ENCODE results near the gene KIRREL2. TPM values are rescaled to one million over a fixed set of nuclear protein-coding genes. Genes with fewer than 3 reads are reported as not detected.
A peak's percentile ranks its signal among the peaks of the same experiment; 100 is the strongest.

Gene KIRREL2
- total and polyA plus RNA-seq, 2 donors (not counting 1 experiment from before 2014, with no cell fraction given), result not detected

- Mint-ChIP-seq H3K9me3 (ENCODE audit: insufficient read depth) (peaks cover 4% of the 10 kb centered on the region), H3K27ac (no peak overlapping the region), H3K4me1 (peaks cover 19% of the 10 kb centered on the region), H3K4me3 (peak overlapping the region; percentile 60), H3K27me3 (peaks cover 61% of the 10 kb centered on the region)
- no peak overlapping the region for H3K9ac ChIP-seq (ENCODE audit: low read length)
- ChIA-PET CTCF (no interaction called here), POLR2A (no interaction called here)
- peak overlapping the region; percentile 70 for H3K4me2 ChIP-seq (replicated peaks; ENCODE audit: low read depth, low read length, poor library complexity, severe bottlenecking)
- no peak overlapping the region for H2AFZ ChIP-seq (ENCODE audit: insufficient read depth, low read depth, low read length, poor library complexity, severe bottlenecking)
- H3K27ac ChIP-seq (ENCODE audit: low read length in 2 of 2), result no peak overlapping the region
- WGBS (ENCODE audit: insufficient coverage), result 4% methylated on average over 25 of the region's 26 CpGs
- H3K36me3 ChIP-seq (replicated peaks in 1 of 2; ENCODE audit: control extremely low read depth in 1 of 2, control insufficient read depth in 1 of 2, extremely low read depth in 1 of 2, insufficient read depth in 2 of 2, low read length in 1 of 2), result no peaks in the 10 kb centered on the region
- H3K79me2 ChIP-seq (ENCODE audit: control insufficient read depth, insufficient read depth, low read length), result no peaks in the 10 kb centered on the region
- intact Hi-C loops (cut with micrococcal nuclease), result no loop called here
- no peaks in the 10 kb centered on the region for H4K20me1 ChIP-seq (ENCODE audit: control insufficient read depth, insufficient read depth, low read length, poor library complexity, severe bottlenecking)
- TF ChIP-seq CTCF (IDR thresholded peaks at IDR 0.05) (no peak), EZH2 (IDR thresholded peaks at IDR 0.05; ENCODE audit: borderline replicate concordance, insufficient read depth, low read depth, low read length, poor library complexity, severe bottlenecking) (no peak)
- peak overlapping the region in 2 of 5 experiments; percentile 23 to 36 for H3K4me3 ChIP-seq (ENCODE audit: control extremely low read depth in 1 of 5, extremely low read depth in 1 of 5, insufficient read depth in 1 of 5, low read depth in 2 of 5, low read length in 4 of 5)
- H3K9me3 ChIP-seq (ENCODE audit: control extremely low read depth in 1 of 3, control insufficient read depth in 2 of 3, insufficient read depth in 1 of 3, low read length in 2 of 3), result peaks cover 0 to 34% (median 0%) of the 10 kb centered on the region in 3 donors
- H3K4me1 ChIP-seq (ENCODE audit: control insufficient read depth in 2 of 2, insufficient read depth in 2 of 2, low read length in 2 of 2), result peaks cover 15 to 32% of the 10 kb centered on the region in 2 donors
- DNase-seq (no peak), ATAC-seq (ENCODE audit: low read depth) (peak; percentile 24)
- H3K27me3 ChIP-seq (replicated peaks in 1 of 4; ENCODE audit: control extremely low read depth in 1 of 4, control insufficient read depth in 3 of 4, insufficient read depth in 4 of 4, low read length in 3 of 4), result peaks cover 0 to 68% (median 33%) of the 10 kb centered on the region in 4 experiments
Observed at GRCh38 chr19:35846038-35846668, 10.6 kb upstream of the KIRREL2 start.

GRCh38 chr19:35847911-35848310 is 8.8 kb upstream of the KIRREL2 start:
- Histone ChIP-seq H3K4me1 (ENCODE audit: control insufficient read depth in 2 of 2, insufficient read depth in 2 of 2, low read length in 2 of 2) (peaks cover 15 to 31% of the 10 kb centered on the region in 2 donors), H3K27me3 (replicated peaks in 1 of 4; ENCODE audit: control extremely low read depth in 1 of 4, control insufficient read depth in 3 of 4, insufficient read depth in 4 of 4, low read length in 3 of 4) (peaks cover 0 to 69% (median 31%) of the 10 kb centered on the region in 4 experiments), H4K20me1 (ENCODE audit: control insufficient read depth, insufficient read depth, low read length, poor library complexity, severe bottlenecking) (no peaks in the 10 kb centered on the region), H2AFZ (ENCODE audit: insufficient read depth, low read depth, low read length, poor library complexity, severe bottlenecking) (no peak overlapping the region), H3K9ac (ENCODE audit: low read length) (no peak overlapping the region), H3K27ac (ENCODE audit: low read length in 2 of 2) (no peak overlapping the region), H3K79me2 (ENCODE audit: control insufficient read depth, insufficient read depth, low read length) (no peaks in the 10 kb centered on the region), H3K4me2 (replicated peaks; ENCODE audit: low read depth, low read length, poor library complexity, severe bottlenecking) (no peak overlapping the region), H3K9me3 (ENCODE audit: control extremely low read depth in 1 of 3, control insufficient read depth in 2 of 3, insufficient read depth in 1 of 3, low read length in 2 of 3) (peaks cover 0 to 29% (median 0%) of the 10 kb centered on the region in 3 donors), H3K36me3 (replicated peaks in 1 of 2; ENCODE audit: control extremely low read depth in 1 of 2, control insufficient read depth in 1 of 2, extremely low read depth in 1 of 2, insufficient read depth in 2 of 2, low read length in 1 of 2) (no peaks in the 10 kb centered on the region), H3K4me3 (ENCODE audit: control extremely low read depth in 1 of 5, extremely low read depth in 1 of 5, insufficient read depth in 1 of 5, low read depth in 2 of 5, low read length in 4 of 5) (no peak overlapping the region)
- no peaks in the 10 kb centered on the region for H3K9me3 Mint-ChIP-seq (ENCODE audit: insufficient read depth)
- H3K4me3 Mint-ChIP-seq, result no peak overlapping the region
- H3K27me3 Mint-ChIP-seq, result peaks cover 61% of the 10 kb centered on the region
- DNase-seq (no peak), ATAC-seq (ENCODE audit: low read depth) (no peak)
- no peak overlapping the region for H3K27ac Mint-ChIP-seq
- TF ChIP-seq CTCF (IDR thresholded peaks at IDR 0.05), result no peak
- TF ChIP-seq EZH2 (IDR thresholded peaks at IDR 0.05; ENCODE audit: borderline replicate concordance, insufficient read depth, low read depth, low read length, poor library complexity, severe bottlenecking), result no peak
- 83% methylated on average over 6 of the region's 8 CpGs for WGBS (ENCODE audit: insufficient coverage)
- peaks cover 19% of the 10 kb centered on the region for H3K4me1 Mint-ChIP-seq
- intact Hi-C loops (cut with micrococcal nuclease), result no loop called here
- POLR2A ChIA-PET, result interaction anchor here (0.6 kb wide), 1 partner anchor 10 kb away, joined by 3 read pairs; no protein-coding TSS in a partner anchor
- CTCF ChIA-PET, result no interaction called here

Measured in B cell (primary cell).